Heart right ventricle (tissue), 16 donors: ENCODE data around the gene LAG3. TPM values are rescaled to one million over a fixed set of nuclear protein-coding genes. Genes with fewer than 3 reads are reported as not detected.

Source experiments
- ATAC-seq, 8 donors: fragments of 200-7000 bp; cut with Tn5 transposase; one replicate each; pipeline ENCODE4 v1.9.1; 2020; ENCODE audit warnings: mild to moderate bottlenecking in 8 of 8, moderate library complexity in 8 of 8, moderate number of reproducible peaks in 1 of 8
- DNase-seq, 2 donors: peaks; one replicate each; pipeline ENCODE4 v3.0.0-alpha.2; 2020
- H3K27ac ChIP-seq, 10 donors: fragments of 200-600 bp; sonication (generic) in 2 of 10; one replicate each; pipeline versions ENCODE4 v1.5.0 to v1.8.0; 2020 to 2022; ENCODE audit warnings: mild to moderate bottlenecking in 3 of 10
- H3K27me3 ChIP-seq, 7 donors: fragments of 200-600 bp; one replicate each; pipeline ENCODE4 v1.8.0; 2021 to 2022; ENCODE audit warnings: mild to moderate bottlenecking in 2 of 7
- H3K36me3 ChIP-seq, 9 donors: fragments of 200-600 bp; sonication (generic) in 1 of 9; one replicate each; pipeline versions ENCODE4 v1.5.0 to v1.8.0; 2020 to 2022; ENCODE audit warnings: mild to moderate bottlenecking in 2 of 9
- H3K4me1 ChIP-seq, 9 donors: fragments of 200-600 bp; sonication (generic) in 1 of 9; one replicate each; pipeline versions ENCODE4 v1.5.0 to v1.8.0; 2020 to 2022; ENCODE audit warnings: mild to moderate bottlenecking in 4 of 9
- H3K4me3 ChIP-seq, 10 donors: fragments of 200-600 bp; sonication (generic) in 2 of 10; one replicate each; pipeline versions ENCODE4 v1.5.0 to v1.8.0; 2020 to 2022; ENCODE audit warnings: mild to moderate bottlenecking in 7 of 10, moderate library complexity in 2 of 10
- H3K9me3 ChIP-seq, 11 donors: fragments of 200-600 bp in 10 of 11; sonication (generic) in 2 of 11; one replicate each; pipeline versions ENCODE4 v1.5.0 to v1.8.0; 2013 to 2022; ENCODE audit warnings: mild to moderate bottlenecking in 2 of 11, control low read depth in 1 of 11, moderate library complexity in 1 of 11
- WGBS, 2 donors: extraction: QIAGEN DNeasy Blood & Tissue Kit; methylation state at CpG; one replicate each; pipeline ENCODE4 v1.1.7; 2013; ENCODE audit warnings: inconsistent platforms in 1 of 2; 5-methylcytosine and 5-hydroxymethylcytosine counted together
- intact Hi-C, 10 donors: fragments of 100-400 bp; cut with DNase I; formaldehyde crosslinking; loops; one replicate each; pipeline versions ENCODE4 v1.11.1 to v1.14.2; 2022
- long read RNA-seq, 3 donors: library from polyadenylated mRNA; unstranded; transcript quantifications; one replicate each; pipeline ENCODE4 v2.0.0, GENCODE V29; 2020 to 2021
- polyA plus RNA-seq, 2 donors: library from polyadenylated mRNA; stranded (reverse); fragments of 200-250 nt; gene quantifications; one replicate each; pipeline ENCODE4 v1.2.3, GENCODE V29; 2013
- total RNA-seq, 10 donors: library from RNA; stranded (reverse); fragmentation: NEBNext Ultra II Directional in 3 of 10; extraction: Animal tissue kit (Norgen Biotek cat#: 25700) in 3 of 10; gene quantifications; one replicate each; pipeline versions ENCODE4 v1.2.1 to v1.2.4, GENCODE V29; 2021 to 2023
- TF ChIP-seq, protein P1 (sequence below), 9 donors: fragments of 200-600 bp; sonication (generic) in 2 of 9; IDR thresholded peaks; one replicate each; pipeline versions ENCODE4 v1.5.0 to v1.8.0; 2021 to 2022; ENCODE audit warnings: antibody characterized with exemption in 9 of 9, mild to moderate bottlenecking in 5 of 9, moderate library complexity in 1 of 9
- donor health status: Arrhythmogenic right ventricular cardiomyopathy.
- donor health status: ischemic (EF 13 %, LVEDD 7.1; RV severe dilation, severe dysfunction).
- donor health status: healthy with polysubstance abuse.
- donor health status: DM: no; HTN: yes; CAD: no.
- donor health status: DM: no; HTN: no; CAD: no.
- donor health status: ischemic (EF 25% LVEDD 6.9; RV normal size, moderate dysfunction).
- donor health status: ischemic (EF 25% LVEDD 5.7; RV mildly dilated, moderate dysfunction).
- donor health status: healthy.
- donor health status: DM: yes; HTN: yes; CAD: no.
- donor health status: Ischemic cardiomyopathy.
- donor health status: ischemic (EF 35%, LVEDD 5.7; RV mildly dilated, moderate dysfunction).
- donor health status: nonischemic (EF 11% LVEDD 7.7; RV severe dilation, severe dysfunction).
- donor health status: DM: yes; HTN: yes; CAD: no.
- donor health status: PGD.
- donor health status: ischemic (EF 29% LVEDD 5.4; RV normal size, mild dysfunction).
- donor health status: nonischemic (EF 23%, LVEDD 6.1; RV moderate dilation, normal function).

The LAG3 gene
- total RNA-seq (1 to 10 TPM in 1 of 10 donors, under 1 TPM in 7, not detected in 2; 0.16 to 2.1 (median 0.26) TPM), polyA plus RNA-seq (1 to 10 TPM in 1 of 2 donors, under 1 TPM in 1; 0.13 to 1.2 TPM)
- long read RNA-seq, donor 1, result 0 reads
- long read RNA-seq, donor 2, result 0 reads
- long read RNA-seq, donor 3, result 0 reads

DNA sequence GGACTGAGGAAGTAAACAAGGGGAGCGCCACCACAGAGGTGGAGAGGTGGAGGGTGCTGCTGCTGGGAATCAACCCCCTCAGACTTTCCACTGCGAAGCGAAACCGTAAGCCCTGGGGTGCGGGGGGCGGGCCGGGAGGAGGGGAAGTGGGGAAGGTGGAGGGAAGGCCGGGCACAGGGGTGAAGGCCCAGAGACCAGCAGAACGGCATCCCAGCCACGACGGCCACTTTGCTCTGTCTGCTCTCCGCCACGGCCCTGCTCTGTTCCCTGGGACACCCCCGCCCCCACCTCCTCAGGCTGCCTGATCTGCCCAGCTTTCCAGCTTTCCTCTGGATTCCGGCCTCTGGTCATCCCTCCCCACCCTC is at the start of gene LAG3:
Gene LAG3, plus strand, starts transcription at position 190 of the 365 bp plus-strand sequence. CDS start 333 bp downstream, outside the sequence.
- DNase-seq, result no peak
- 61 to 66% methylated on average over 14 to 15 of the region's 15 CpGs for WGBS, 2 donors
- intact Hi-C loops, result no loop called here
- H3K36me3 ChIP-seq, result peaks cover 0 to 28% (median 0%) of the 10 kb centered on the region in 9 donors
- peaks cover 2 to 60% (median 25%) of the 10 kb centered on the region in 9 donors for H3K4me1 ChIP-seq
- peak within 1 kb of the TSS in 3 of 10 donors; percentile 24 to 45 (median 29) for H3K4me3 ChIP-seq
- ATAC-seq, result no peak
- H3K27me3 ChIP-seq, result peaks cover 0 to 50% (median 8%) of the 10 kb centered on the region in 7 donors
- peak within 1 kb of the TSS in 4 of 10 donors; percentile 20 to 69 (median 28) for H3K27ac ChIP-seq
- no peaks in the 10 kb centered on the region for H3K9me3 ChIP-seq
- TF ChIP-seq, protein P1, sequence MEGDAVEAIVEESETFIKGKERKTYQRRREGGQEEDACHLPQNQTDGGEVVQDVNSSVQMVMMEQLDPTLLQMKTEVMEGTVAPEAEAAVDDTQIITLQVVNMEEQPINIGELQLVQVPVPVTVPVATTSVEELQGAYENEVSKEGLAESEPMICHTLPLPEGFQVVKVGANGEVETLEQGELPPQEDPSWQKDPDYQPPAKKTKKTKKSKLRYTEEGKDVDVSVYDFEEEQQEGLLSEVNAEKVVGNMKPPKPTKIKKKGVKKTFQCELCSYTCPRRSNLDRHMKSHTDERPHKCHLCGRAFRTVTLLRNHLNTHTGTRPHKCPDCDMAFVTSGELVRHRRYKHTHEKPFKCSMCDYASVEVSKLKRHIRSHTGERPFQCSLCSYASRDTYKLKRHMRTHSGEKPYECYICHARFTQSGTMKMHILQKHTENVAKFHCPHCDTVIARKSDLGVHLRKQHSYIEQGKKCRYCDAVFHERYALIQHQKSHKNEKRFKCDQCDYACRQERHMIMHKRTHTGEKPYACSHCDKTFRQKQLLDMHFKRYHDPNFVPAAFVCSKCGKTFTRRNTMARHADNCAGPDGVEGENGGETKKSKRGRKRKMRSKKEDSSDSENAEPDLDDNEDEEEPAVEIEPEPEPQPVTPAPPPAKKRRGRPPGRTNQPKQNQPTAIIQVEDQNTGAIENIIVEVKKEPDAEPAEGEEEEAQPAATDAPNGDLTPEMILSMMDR (IDR thresholded peaks at IDR 0.05), result no peak

GRCh38 chr12:6722863-6723262 is 49.5 kb upstream of the LAG3 start:
- ATAC-seq (no peak), DNase-seq (no peak)
- peak overlapping the region in 1 of 10 donors; percentile 90 for H3K4me3 ChIP-seq
- TF ChIP-seq, protein P1 (IDR thresholded peaks at IDR 0.05), result no peak
- H3K27me3 ChIP-seq, result no peaks in the 10 kb centered on the region
- H3K9me3 ChIP-seq, result no peaks in the 10 kb centered on the region
- H3K36me3 ChIP-seq, result peaks cover 0 to 27% (median under 1%) of the 10 kb centered on the region in 9 donors
- WGBS, 2 donors, result 79 to 83% methylated on average over 3 of the region's 3 CpGs
- no peak overlapping the region for H3K27ac ChIP-seq
- intact Hi-C loops, result loop anchor here in 5 of 10 donors (1.0 to 5.0 kb wide), 5 partner anchors 32 to 61 kb away; partner anchors contain the start of genes ING4 (in 4 of the 5) and ZNF384 (in 2 of the 5)
- peaks cover 0 to 20% (median 14%) of the 10 kb centered on the region in 9 donors for H3K4me1 ChIP-seq

GRCh38 chr12:6723607-6724408 is 48.5 kb upstream of the LAG3 start, which contains the start of gene COPS7A:
TSS of gene COPS7A (plus strand) at chr12:6724046. CDS start at chr12:6724657, 611 bp downstream.
- DNase-seq (peak; percentile 97 to 99), ATAC-seq (peak; percentile 99 to 100 (median 99))
- intact Hi-C loops, result loop anchor here in 7 of 10 donors (1.0 to 5.0 kb wide), 6 partner anchors 29 to 62 kb away; partner anchors contain the start of genes ING4 (in 4 of the 7), ZNF384 (in 4 of the 7) and MLF2 (in 1 of the 7)
- Histone ChIP-seq H3K27me3 (no peaks in the 10 kb centered on the region), H3K36me3 (peaks cover 0 to 36% (median 10%) of the 10 kb centered on the region in 9 donors), H3K9me3 (no peaks in the 10 kb centered on the region), H3K27ac (peak within 1 kb of the TSS; percentile 81 to 95 (median 88)), H3K4me3 (peak within 1 kb of the TSS; percentile 40 to 90 (median 64)), H3K4me1 (peaks cover 0 to 20% (median 14%) of the 10 kb centered on the region in 9 donors)
- 0 to 1% methylated on average over 49 of the region's 49 CpGs for WGBS, 2 donors
- TF ChIP-seq, protein P1 (IDR thresholded peaks at IDR 0.05), result no peak

GRCh38 chr12:6724409-6724797 is 47.9 kb upstream of the LAG3 start:
- Histone ChIP-seq H3K4me3 (peak overlapping the region; percentile 40 to 90 (median 64)), H3K9me3 (no peaks in the 10 kb centered on the region), H3K4me1 (peaks cover 0 to 20% (median 14%) of the 10 kb centered on the region in 9 donors), H3K36me3 (peaks cover 0 to 42% (median 16%) of the 10 kb centered on the region in 9 donors), H3K27ac (peak overlapping the region; percentile 81 to 95 (median 88)), H3K27me3 (no peaks in the 10 kb centered on the region)
- 10 to 18% methylated on average over 10 of the region's 10 CpGs for WGBS, 2 donors
- DNase-seq, result peak in 1 of 2 donors; percentile 11
- intact Hi-C loops, result loop anchor here in 6 of 10 donors (1.0 to 5.0 kb wide), 4 partner anchors 28 to 62 kb away; partner anchors contain the start of genes ING4 (in 3 of the 6), ZNF384 (in 3 of the 6) and MLF2 (in 1 of the 6)
- TF ChIP-seq, protein P1 (IDR thresholded peaks at IDR 0.05), result no peak
- peak in 7 of 8 donors; percentile 3 to 35 (median 11) for ATAC-seq
